HUES6 (cell line): Measurements from ENCODE around the gene SLC17A4.

Source experiments
- H3K27ac ChIP-seq: 2 replicates; pipeline ENCODE4 v1.7.0; 2013; ENCODE audit warnings: low read depth, mild to moderate bottlenecking, low read length, inconsistent platforms
- H3K27me3 ChIP-seq: 2 replicates; pipeline ENCODE4 v1.6.1; 2013; ENCODE audit warnings: low read length; ENCODE audit not compliant: control insufficient read depth, insufficient read depth
- H3K36me3 ChIP-seq: 2 replicates; pipeline ENCODE4 v1.6.1; 2013; ENCODE audit warnings: low read length; ENCODE audit not compliant: control insufficient read depth, insufficient read depth
- H3K4me1 ChIP-seq: 2 replicates; pipeline ENCODE4 v1.6.1; 2013; ENCODE audit warnings: low read length; ENCODE audit not compliant: control insufficient read depth, insufficient read depth
- H3K4me3 ChIP-seq: 2 replicates; pipeline ENCODE4 v1.5.1; 2013; ENCODE audit warnings: low read depth, low read length
- H3K9ac ChIP-seq: one replicate; pipeline ENCODE4 v1.6.1; 2013; ENCODE audit warnings: mild to moderate bottlenecking, low read length
- H3K9me3 ChIP-seq: 2 replicates; pipeline ENCODE4 v1.6.1; 2013; ENCODE audit warnings: low read depth, low read length; ENCODE audit not compliant: control insufficient read depth, insufficient read depth

SLC17A4 gene

GRCh38 chr6:25821341-25821740, 66.8 kb downstream of the SLC17A4 start:
- H3K4me1 ChIP-seq = peaks cover 1% of the 10 kb centered on the region; the same call in 1 of the 2 replicates
- no peak overlapping the region for H3K4me3 ChIP-seq
- H3K27ac ChIP-seq = no peak overlapping the region
- no peaks in the 10 kb centered on the region for H3K9me3 ChIP-seq
- no peaks in the 10 kb centered on the region for H3K27me3 ChIP-seq
- no peak overlapping the region for H3K9ac ChIP-seq
- H3K36me3 ChIP-seq = no peaks in the 10 kb centered on the region

GRCh38 chr6:25829375-25829774, 74.8 kb downstream of the SLC17A4 start:
- H3K27me3 ChIP-seq = no peaks in the 10 kb centered on the region
- no peaks in the 10 kb centered on the region for H3K36me3 ChIP-seq
- H3K9me3 ChIP-seq = no peaks in the 10 kb centered on the region
- H3K4me1 ChIP-seq = no peaks in the 10 kb centered on the region
- H3K9ac ChIP-seq = no peak overlapping the region
- H3K27ac ChIP-seq = no peak overlapping the region
- H3K4me3 ChIP-seq = no peak overlapping the region

- no peak overlapping the region for H3K9ac ChIP-seq
- no peaks in the 10 kb centered on the region for H3K27me3 ChIP-seq
- no peaks in the 10 kb centered on the region for H3K36me3 ChIP-seq
- H3K9me3 ChIP-seq = no peaks in the 10 kb centered on the region
- H3K27ac ChIP-seq = no peak overlapping the region
- H3K4me1 ChIP-seq = no peaks in the 10 kb centered on the region
- no peak overlapping the region for H3K4me3 ChIP-seq
These were observed 75.9 kb downstream of the SLC17A4 start for GRCh38 chr6:25830458-25830857.
